PC-3 (cell line): ENCODE measurements around the gene ARMH4. TPM values are rescaled to one million over a fixed set of nuclear protein-coding genes. Genes with fewer than 3 reads are reported as not detected.

Source experiments
- ATAC-seq: fragments of 200-7000 bp; cut with Tn5 transposase; 2 replicates; pipeline ENCODE4 v1.9.1; 2020; ENCODE audit warnings: mild to moderate bottlenecking, moderate library complexity
- BruUV-seq: library from RNA; stranded (reverse); fragments of 400-500 nt; replicated peaks from 2 replicates; lab custom pipeline; 2021; lab: Mats Ljungman, UMichigan
- CTCF ChIA-PET: fragments of 300-600 bp; sonication (Branson Sonifier 250); formaldehyde crosslinking; loops from one replicate; lab custom pipeline; 2022; ENCODE audit warnings: antibody characterized with exemption; lab: Charles Lee
- POLR2A ChIA-PET: fragments of 300-600 bp; sonication (Branson Sonifier 250); formaldehyde crosslinking; loops from one replicate; lab custom pipeline; 2022; ENCODE audit warnings: antibody characterized with exemption; ENCODE audit not compliant: unreplicated experiment; lab: Charles Lee
- DNase-seq: peaks from one replicate; pipeline ENCODE4 v3.0.0-alpha.2; 2015
- H2AFZ ChIP-seq: fragments of 300-600 bp; sonication (generic); 2 replicates; pipeline ENCODE4 v1.6.0; 2016; ENCODE audit warnings: antibody characterized with exemption, low read length
- H3F3A ChIP-seq: fragments of 300-600 bp; sonication (generic); one replicate; pipeline ENCODE4 v1.6.0; 2017; ENCODE audit warnings: antibody characterized with exemption, low read length, control low read depth, mild to moderate bottlenecking; ENCODE audit not compliant: unreplicated experiment
- H3K27ac ChIP-seq: fragments of 300-600 bp; sonication (generic); 2 replicates; pipeline ENCODE4 v1.5.1; 2016; ENCODE audit warnings: mild to moderate bottlenecking, low read length
- H3K27me3 ChIP-seq: fragments of 300-600 bp; sonication (generic); 2 replicates; pipeline ENCODE4 v1.6.1; 2016; ENCODE audit warnings: low read length, mixed read lengths
- H3K36me3 ChIP-seq: fragments of 300-600 bp; sonication (generic); 2 replicates; pipeline ENCODE4 v1.6.1; 2016; ENCODE audit warnings: low read depth, mixed run types, low read length, mixed read lengths
- H3K4me1 ChIP-seq: fragments of 300-600 bp; sonication (generic); 2 replicates; pipeline ENCODE4 v1.5.1; 2016; ENCODE audit warnings: low read length; ENCODE audit not compliant: insufficient read depth
- H3K4me2 ChIP-seq: fragments of 300-600 bp; sonication (generic); 2 replicates; pipeline ENCODE4 v1.6.0; 2016; ENCODE audit warnings: low read length
- H3K4me3 ChIP-seq: fragments of 300-600 bp; sonication (generic); 2 replicates; pipeline ENCODE4 v1.5.1; 2016; ENCODE audit warnings: mild to moderate bottlenecking, low read length, mixed read lengths
- H3K79me2 ChIP-seq: fragments of 300-600 bp; sonication (generic); 2 replicates; pipeline ENCODE4 v1.6.1; 2017; ENCODE audit warnings: low read length, mixed read lengths
- H3K9ac ChIP-seq: fragments of 300-600 bp; sonication (generic); 2 replicates; pipeline ENCODE4 v1.6.0; 2016; ENCODE audit warnings: mild to moderate bottlenecking, low read length
- H3K9me2 ChIP-seq: fragments of 300-600 bp; sonication (generic); replicated peaks from 2 replicates; pipeline ENCODE4 v1.6.1; 2016; ENCODE audit warnings: mixed run types, low read length, mixed read lengths
- H3K9me3 ChIP-seq: fragments of 300-600 bp; sonication (generic); 2 replicates; pipeline ENCODE4 v1.6.1; 2016; ENCODE audit warnings: low read length, mixed read lengths
- H4K20me1 ChIP-seq: fragments of 300-600 bp; sonication (generic); 2 replicates; pipeline ENCODE4 v1.6.1; 2016; ENCODE audit warnings: low read length, mixed read lengths
- CTCF ChIP-seq: fragments of 300-600 bp; sonication (generic); conservative IDR thresholded peaks from 2 replicates; pipeline ENCODE4 v1.5.1; 2017; ENCODE audit warnings: antibody characterized with exemption, low read depth, mild to moderate bottlenecking, low read length
- EZH2 ChIP-seq: fragments of 300-600 bp; sonication (generic); IDR thresholded peaks from one replicate; pipeline ENCODE4 v1.6.1; 2017; ENCODE audit warnings: antibody characterized with exemption, mild to moderate bottlenecking, low read length; ENCODE audit not compliant: unreplicated experiment
- EZH2phosphoT487 ChIP-seq: fragments of 300-600 bp; sonication (generic); IDR thresholded peaks from 2 replicates; pipeline ENCODE4 v1.6.1; 2018; ENCODE audit warnings: mild to moderate bottlenecking, antibody characterized with exemption, low read length, borderline replicate concordance
- intact Hi-C: fragments of 100-400 bp; cut with micrococcal nuclease; formaldehyde crosslinking; loops from 2 replicates; pipeline ENCODE4 v1.9.0; 2023
- total RNA-seq: library from RNA; depleted of rRNA; stranded (reverse); fragments of >200 nt; gene quantifications from 2 replicates; pipeline ENCODE4 v1.2.3, GENCODE V29; 2014; rRNA removed

ARMH4 gene
- total RNA-seq, 1 experiment from 2014 or later = 2.6 TPM

GRCh38 chr14:57960946-57961785 lies 190.8 kb downstream of the ARMH4 start:
- BruUV-seq = no TSS peak
- DNase-seq = no peak
- POLR2A ChIA-PET = no interaction called here

DNA sequence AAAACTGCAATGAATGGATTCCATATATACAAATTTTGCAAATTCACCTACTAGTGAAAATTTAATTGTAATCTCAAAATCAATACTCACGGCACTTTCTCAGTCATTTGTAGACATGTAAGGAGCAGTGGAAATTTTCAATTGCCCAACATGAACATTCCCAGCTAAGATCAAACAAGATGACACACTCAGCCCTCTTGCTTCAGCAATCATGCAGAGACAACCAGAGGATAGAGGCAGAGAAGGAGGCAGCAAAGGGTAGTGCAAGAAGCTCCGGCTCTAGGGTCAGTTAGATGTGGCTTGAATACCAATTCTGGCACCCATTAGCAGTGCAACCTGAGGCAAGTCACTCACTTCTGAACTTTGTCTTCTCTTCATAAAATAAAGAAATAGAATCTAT lies 194.6 kb downstream of the ARMH4 start:
- intact Hi-C loops = no loop called here
- POLR2A ChIA-PET = no interaction called here
- H3K4me2 ChIP-seq = no peak overlapping the region
- no peak overlapping the region for H3K27ac ChIP-seq
- H3K9me3 ChIP-seq = 0 out of 2 replicates have a peak, but pooled peaks cover 3% of the 10 kb centered on the region
- ATAC-seq (no peak), DNase-seq (no peak)
- no peak overlapping the region for H2AFZ ChIP-seq
- no peaks in the 10 kb centered on the region for H4K20me1 ChIP-seq
- TF ChIP-seq CTCF (no peak), EZH2 (no peak), EZH2phosphoT487 (no peak)
- no TSS peak for BruUV-seq
- no peaks in the 10 kb centered on the region for H3F3A ChIP-seq
- no peak overlapping the region for H3K9ac ChIP-seq
- H3K36me3 ChIP-seq = no peaks in the 10 kb centered on the region
- H3K9me2 ChIP-seq = no peaks in the 10 kb centered on the region
- H3K4me1 ChIP-seq = no peaks in the 10 kb centered on the region
- no peak overlapping the region for H3K4me3 ChIP-seq
- CTCF ChIA-PET = no interaction called here
- H3K27me3 ChIP-seq = peaks cover 73% of the 10 kb centered on the region
- no peaks in the 10 kb centered on the region for H3K79me2 ChIP-seq

More at GRCh38 chr14:57960946-57961785, 190.8 kb downstream of the ARMH4 start:
- no peak for TF ChIP-seq EZH2
- TF ChIP-seq CTCF = no peak
- no peak for TF ChIP-seq EZH2phosphoT487
- no peaks in the 10 kb centered on the region for H3F3A ChIP-seq
- no peak overlapping the region for H3K4me3 ChIP-seq
- H4K20me1 ChIP-seq = no peaks in the 10 kb centered on the region
- H3K79me2 ChIP-seq = no peaks in the 10 kb centered on the region
- peaks cover 84% of the 10 kb centered on the region for H3K27me3 ChIP-seq
- no peaks in the 10 kb centered on the region for H3K9me2 ChIP-seq
- no peak overlapping the region for H3K9ac ChIP-seq
- ATAC-seq = no peak
- no peaks in the 10 kb centered on the region for H3K4me1 ChIP-seq
- no peaks in the 10 kb centered on the region for H3K36me3 ChIP-seq
- CTCF ChIA-PET = no interaction called here
- H2AFZ ChIP-seq = no peak overlapping the region
- H3K4me2 ChIP-seq = no peak overlapping the region
- intact Hi-C loops = no loop called here
- no peaks in the 10 kb centered on the region for H3K9me3 ChIP-seq
- no peak overlapping the region for H3K27ac ChIP-seq

Other genes with a start within 250 kb of the ARMH4 start
- gene ACTR10, start 47.9 kb upstream of the ARMH4 start, total RNA-seq = 118 and 126 TPM in 2 replicates
- 669 and 700 TPM in 2 replicates for gene PSMA3, start 92.6 kb upstream of the ARMH4 start, total RNA-seq
- gene ARID4A, start 146.3 kb upstream of the ARMH4 start, total RNA-seq = 7.3 and 11.3 TPM in 2 replicates
- not detected in 2 replicates for gene TOMM20L, start 243.7 kb upstream of the ARMH4 start, total RNA-seq